Suprapubic skin (tissue), 4 donors: Measurements from ENCODE around the gene FAM117B. TPM values are rescaled to one million over a fixed set of nuclear protein-coding genes. Genes with fewer than 3 reads are reported as not detected.

Experiments
- DNase-seq, 2 donors: peaks; one replicate each; pipeline ENCODE4 v3.0.0-alpha.2; 2019; ENCODE audit warnings: low spot score in 2 of 2
- H3K27ac ChIP-seq: fragments of 200-600 bp; sonication (generic); one replicate; pipeline ENCODE4 v1.5.1; 2019
- H3K27me3 ChIP-seq: fragments of 200-600 bp; sonication (generic); one replicate; pipeline ENCODE4 v1.5.1; 2019
- H3K36me3 ChIP-seq: fragments of 200-600 bp; sonication (generic); one replicate; pipeline ENCODE4 v1.5.1; 2019
- H3K4me1 ChIP-seq: fragments of 200-600 bp; sonication (generic); one replicate; pipeline ENCODE4 v1.5.1; 2019
- H3K4me3 ChIP-seq: fragments of 200-600 bp; sonication (generic); one replicate; pipeline ENCODE4 v1.5.1; 2019; ENCODE audit warnings: mild to moderate bottlenecking
- H3K9me3 ChIP-seq: fragments of 200-600 bp; sonication (generic); one replicate; pipeline ENCODE4 v1.5.1; 2019
- CTCF ChIP-seq, 2 donors: fragments of 200-600 bp in 1 of 2; fragments of 450-650 bp in 1 of 2; sonication (generic) in 1 of 2; IDR thresholded peaks; one replicate each; pipeline ENCODE4 v1.5.1; 2016 to 2019; ENCODE audit warnings: antibody characterized with exemption in 2 of 2, mild to moderate bottlenecking in 1 of 2, moderate library complexity in 1 of 2
- EP300 ChIP-seq: sonication (generic); formaldehyde crosslinking; IDR thresholded peaks from one replicate; pipeline ENCODE4 v1.6.1; 2017; ENCODE audit warnings: antibody characterized with exemption
- POLR2A ChIP-seq, 2 donors: fragments of 450-650 bp; IDR thresholded peaks; one replicate each; pipeline ENCODE4 v1.6.1; 2017; ENCODE audit warnings: antibody characterized with exemption in 2 of 2, mild to moderate bottlenecking in 2 of 2, moderate library complexity in 2 of 2
- POLR2AphosphoS5 ChIP-seq, 3 donors: sonication (generic); formaldehyde crosslinking; IDR thresholded peaks; one replicate each; pipeline ENCODE4 v1.6.1; 2017; ENCODE audit warnings: antibody characterized with exemption in 3 of 3
- WGBS: methylation state at CpG from one replicate; pipeline ENCODE4 v1.1.5; 2018; 5-methylcytosine and 5-hydroxymethylcytosine counted together
- total RNA-seq, 4 donors: library from RNA; depleted of rRNA; stranded (reverse); fragments of >200 nt; gene quantifications; one replicate each; pipeline ENCODE4 v1.1.0, GENCODE V29; 2016

Gene FAM117B
- total RNA-seq, 4 donors from 2014 or later = 11.2 to 40.0 (median 17.7) TPM

- H3K27me3 ChIP-seq = no peaks in the 10 kb centered on the region
- no peaks in the 10 kb centered on the region for H3K9me3 ChIP-seq
- H3K4me1 ChIP-seq = peaks cover 12% of the 10 kb centered on the region
- H3K27ac ChIP-seq = peak overlapping the region; percentile 0
- no peak for TF ChIP-seq POLR2AphosphoS5 (IDR thresholded peaks at IDR 0.05)
- DNase-seq = no peak
- no peaks in the 10 kb centered on the region for H3K36me3 ChIP-seq
- no peak overlapping the region for H3K4me3 ChIP-seq
- 27% methylated on average over 3 of the region's 3 CpGs for WGBS
These were observed 25.2 kb upstream of the FAM117B start for GRCh38 chr2:202609381-202610145.

GRCh38 chr2:202610380-202610779 is 24.4 kb upstream of the FAM117B start:
- TF ChIP-seq CTCF (IDR thresholded peaks at IDR 0.05) (no peak), POLR2AphosphoS5 (IDR thresholded peaks at IDR 0.05) (no peak), EP300 (no peak), POLR2A (IDR thresholded peaks at IDR 0.05) (no peak)
- no peak for DNase-seq
- Histone ChIP-seq H3K4me1 (peaks cover 12% of the 10 kb centered on the region), H3K9me3 (no peaks in the 10 kb centered on the region), H3K27me3 (no peaks in the 10 kb centered on the region), H3K36me3 (no peaks in the 10 kb centered on the region), H3K4me3 (no peak overlapping the region), H3K27ac (peak overlapping the region; percentile 0)
- 75% methylated on average over 5 of the region's 5 CpGs for WGBS

GRCh38 chr2:202612145-202612544 is 22.6 kb upstream of the FAM117B start:
- no peak overlapping the region for H3K27ac ChIP-seq
- 94% methylated on average over 1 of the region's 1 CpG for WGBS
- H3K9me3 ChIP-seq = no peaks in the 10 kb centered on the region
- H3K36me3 ChIP-seq = no peaks in the 10 kb centered on the region
- no peak overlapping the region for H3K4me3 ChIP-seq
- H3K4me1 ChIP-seq = peaks cover 12% of the 10 kb centered on the region
- DNase-seq = no peak
- TF ChIP-seq POLR2A (IDR thresholded peaks at IDR 0.05) = no peak
- no peak for TF ChIP-seq CTCF (IDR thresholded peaks at IDR 0.05)
- H3K27me3 ChIP-seq = no peaks in the 10 kb centered on the region

DNA sequence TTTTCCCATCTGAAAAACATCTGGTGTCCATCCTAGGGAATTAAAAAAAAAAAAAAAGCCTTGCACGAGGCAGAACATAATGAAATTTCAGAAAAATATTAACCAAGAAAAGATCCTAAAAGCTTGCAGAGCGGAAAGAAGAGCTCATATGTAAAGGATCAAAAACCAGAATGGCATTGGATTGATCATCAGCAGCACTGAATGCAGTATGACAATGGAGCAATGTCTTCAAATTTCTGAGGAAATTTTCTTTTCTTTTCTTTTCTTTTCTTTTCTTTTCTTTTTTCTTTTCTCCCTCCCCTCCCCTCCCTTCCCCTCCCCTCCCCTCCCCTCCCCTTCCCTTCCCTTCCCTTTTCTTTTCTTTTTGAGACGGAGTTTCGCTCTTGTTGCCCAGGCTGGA is 21.3 kb upstream of the FAM117B start:
- Histone ChIP-seq H3K4me3 (no peak overlapping the region), H3K4me1 (peaks cover 12% of the 10 kb centered on the region), H3K36me3 (no peaks in the 10 kb centered on the region), H3K9me3 (no peaks in the 10 kb centered on the region), H3K27ac (no peak overlapping the region), H3K27me3 (no peaks in the 10 kb centered on the region)
- DNase-seq = no peak
- WGBS = 76% methylated on average over 4 of the region's 4 CpGs
- TF ChIP-seq POLR2AphosphoS5 (IDR thresholded peaks at IDR 0.05) (no peak), POLR2A (IDR thresholded peaks at IDR 0.05) (no peak), CTCF (IDR thresholded peaks at IDR 0.05) (no peak), EP300 (no peak)

- DNase-seq = no peak
- no peaks in the 10 kb centered on the region for H3K9me3 ChIP-seq
- no peak overlapping the region for H3K4me3 ChIP-seq
- no peak for TF ChIP-seq POLR2AphosphoS5 (IDR thresholded peaks at IDR 0.05)
- no peak for TF ChIP-seq POLR2A (IDR thresholded peaks at IDR 0.05)
- no peak for TF ChIP-seq EP300
- TF ChIP-seq CTCF (IDR thresholded peaks at IDR 0.05) = no peak
- H3K27me3 ChIP-seq = no peaks in the 10 kb centered on the region
- H3K4me1 ChIP-seq = no peaks in the 10 kb centered on the region
- no peak overlapping the region for H3K27ac ChIP-seq
- no peaks in the 10 kb centered on the region for H3K36me3 ChIP-seq
- WGBS = 81% methylated on average over 5 of the region's 5 CpGs
These were observed 10.6 kb upstream of the FAM117B start for GRCh38 chr2:202624133-202624532.

GRCh38 chr2:202627042-202627441 is 7.7 kb upstream of the FAM117B start:
- DNase-seq = no peak
- Histone ChIP-seq H3K4me1 (no peaks in the 10 kb centered on the region), H3K9me3 (no peaks in the 10 kb centered on the region), H3K27me3 (no peaks in the 10 kb centered on the region), H3K27ac (no peak overlapping the region), H3K36me3 (no peaks in the 10 kb centered on the region), H3K4me3 (no peak overlapping the region)
- TF ChIP-seq POLR2A (IDR thresholded peaks at IDR 0.05) (no peak), EP300 (no peak), CTCF (IDR thresholded peaks at IDR 0.05) (no peak), POLR2AphosphoS5 (IDR thresholded peaks at IDR 0.05) (no peak)
- WGBS = 69% methylated on average over 4 of the region's 4 CpGs
